IMR-90 (cell line): ENCODE measurements around the gene APC2. TPM values are rescaled to one million over a fixed set of nuclear protein-coding genes. Genes with fewer than 3 reads are reported as not detected.

Source experiments
- ATAC-seq: fragments of 200-7000 bp; cut with Tn5 transposase; 2 replicates; pipeline ENCODE4 v1.9.1; 2020; ENCODE audit warnings: low read depth, mild to moderate bottlenecking, moderate library complexity
- BruUV-seq: library from RNA; stranded (reverse); fragments of 400-500 nt; replicated peaks from 2 replicates; lab custom pipeline; 2021; lab: Mats Ljungman, UMichigan
- CTCF ChIA-PET: fragments of 300-600 bp; formaldehyde crosslinking; extraction: SDS; loops from one replicate; lab custom pipeline; 2021; ENCODE audit warnings: antibody characterized with exemption; lab: Yijun Ruan, JAX
- POLR2A ChIA-PET: fragments of 300-600 bp; sonication (Branson Sonifier 250); formaldehyde crosslinking; loops from one replicate; lab custom pipeline; 2022; ENCODE audit warnings: antibody characterized with exemption; ENCODE audit not compliant: unreplicated experiment; lab: Charles Lee
- DNase-seq: peaks from one replicate; pipeline ENCODE4 v3.0.0; 2013
- H2AFZ ChIP-seq: replicated peaks from 2 replicates; pipeline ENCODE3; 2013; ENCODE audit warnings: low read length, mild to moderate bottlenecking; ENCODE audit not compliant: poor library complexity
- H2AK5ac ChIP-seq: 2 replicates; pipeline ENCODE4 v1.6.1; 2013; ENCODE audit warnings: low read depth, low read length, inconsistent platforms
- H2AK9ac ChIP-seq: replicated peaks from 2 replicates; pipeline ENCODE3; 2013; ENCODE audit warnings: mild to moderate bottlenecking, low read depth, low read length, moderate library complexity; ENCODE audit not compliant: poor library complexity
- H2BK120ac ChIP-seq: 2 replicates; pipeline ENCODE4 v1.6.1; 2013; ENCODE audit warnings: low read depth, low read length, inconsistent platforms
- H2BK15ac ChIP-seq: 3 replicates; pipeline ENCODE4 v1.6.1; 2013; ENCODE audit warnings: low read depth, low read length, inconsistent platforms
- H2BK20ac ChIP-seq: 2 replicates; pipeline ENCODE4 v1.6.1; 2013; ENCODE audit warnings: low read depth, mild to moderate bottlenecking, inconsistent platforms, low read length, moderate library complexity
- H2BK5ac ChIP-seq: 2 replicates; pipeline ENCODE4 v1.6.1; 2013; ENCODE audit warnings: mild to moderate bottlenecking, low read depth, low read length, inconsistent platforms; ENCODE audit not compliant: poor library complexity, severe bottlenecking
- H3K14ac ChIP-seq: replicated peaks from 2 replicates; pipeline ENCODE4 v1.6.1; 2013; ENCODE audit warnings: low read depth, low read length, inconsistent platforms
- H3K18ac ChIP-seq: 2 replicates; pipeline ENCODE4 v1.6.1; 2013; ENCODE audit warnings: low read depth, low read length, control low read depth
- H3K23ac ChIP-seq: 2 replicates; pipeline ENCODE4 v1.6.1; 2013; ENCODE audit warnings: low read depth, low read length, inconsistent platforms
- H3K27ac ChIP-seq: 2 replicates; pipeline ENCODE4 v1.5.1; 2013; ENCODE audit warnings: mild to moderate bottlenecking, control low read depth, low read length; ENCODE audit not compliant: insufficient read depth
- H3K27me3 ChIP-seq: 2 replicates; pipeline ENCODE4 v1.6.1; 2013; ENCODE audit warnings: low read length; ENCODE audit not compliant: control insufficient read depth, insufficient read depth
- H3K36me3 ChIP-seq: 2 replicates; pipeline ENCODE4 v1.6.1; 2013; ENCODE audit warnings: low read length, mixed read lengths; ENCODE audit not compliant: control insufficient read depth, insufficient read depth
- H3K4ac ChIP-seq: 2 replicates; pipeline ENCODE4 v1.6.1; 2013; ENCODE audit warnings: low read depth, low read length, inconsistent platforms
- H3K4me1 ChIP-seq: 2 replicates; pipeline ENCODE4 v1.6.1; 2013; ENCODE audit warnings: low read length, mixed read lengths; ENCODE audit not compliant: control insufficient read depth, insufficient read depth
- H3K4me2 ChIP-seq: 2 replicates; pipeline ENCODE4 v1.6.1; 2013; ENCODE audit warnings: low read depth, mild to moderate bottlenecking, control low read depth, low read length, moderate library complexity
- H3K4me3 ChIP-seq: 2 replicates; pipeline ENCODE4 v1.5.1; 2013; ENCODE audit warnings: low read depth, mild to moderate bottlenecking, control low read depth, low read length, moderate library complexity; ENCODE audit not compliant: insufficient read depth
- H3K56ac ChIP-seq: 2 replicates; pipeline ENCODE4 v1.6.1; 2013; ENCODE audit warnings: low read length, inconsistent platforms; ENCODE audit not compliant: insufficient read depth; ENCODE audit errors: extremely low read depth
- H3K79me1 ChIP-seq, 2 experiments: 2 replicates each; pipeline ENCODE4 v1.6.1; 2013; ENCODE audit warnings: low read length in 2 of 2, inconsistent platforms in 1 of 2, low read depth in 1 of 2
- H3K9ac ChIP-seq: 2 replicates; pipeline ENCODE4 v1.6.1; 2013; ENCODE audit warnings: low read depth, low read length, control low read depth
- H3K9me1 ChIP-seq: 2 replicates; pipeline ENCODE4 v1.6.1; 2013; ENCODE audit warnings: low read length, inconsistent platforms; ENCODE audit not compliant: insufficient read depth
- H3K9me3 ChIP-seq: 2 replicates; pipeline ENCODE4 v1.6.1; 2013; ENCODE audit warnings: low read length; ENCODE audit not compliant: control insufficient read depth, insufficient read depth
- H4K20me1 ChIP-seq: 2 replicates; pipeline ENCODE4 v1.6.1; 2013; ENCODE audit warnings: low read length, inconsistent platforms; ENCODE audit not compliant: insufficient read depth
- H4K5ac ChIP-seq: 2 replicates; pipeline ENCODE4 v1.6.1; 2013; ENCODE audit warnings: mild to moderate bottlenecking, low read depth, low read length, control low read depth
- H4K8ac ChIP-seq, 2 experiments: 2 replicates each; pipeline ENCODE4 v1.6.1; 2013; ENCODE audit warnings: low read depth in 2 of 2, low read length in 2 of 2, control low read depth in 1 of 2, inconsistent platforms in 1 of 2
- H4K91ac ChIP-seq: 2 replicates; pipeline ENCODE4 v1.6.1; 2013; ENCODE audit warnings: low read depth, low read length, inconsistent platforms; ENCODE audit not compliant: insufficient read depth
- BHLHE40 ChIP-seq: fragments of 150-350 bp; IDR thresholded peaks from 2 replicates; pipeline ENCODE4 v1.6.1; 2016; ENCODE audit warnings: mild to moderate bottlenecking, low read depth, low read length
- CEBPB ChIP-seq: IDR thresholded peaks from 2 replicates; pipeline ENCODE4 v1.6.1; 2012; ENCODE audit warnings: low read depth, low read length, improper control_type of control experiment
- CHD1 ChIP-seq: IDR thresholded peaks from 2 replicates; pipeline ENCODE4 v1.6.1; 2012; ENCODE audit warnings: low read depth, low read length, improper control_type of control experiment
- FOS ChIP-seq: fragments of 150-350 bp; IDR thresholded peaks from 2 replicates; pipeline ENCODE4 v1.6.1; 2016; ENCODE audit warnings: low read depth, low read length
- MAFK ChIP-seq: IDR thresholded peaks from 2 replicates; pipeline ENCODE4 v1.6.1; 2012; ENCODE audit warnings: low read depth, low read length, improper control_type of control experiment
- MXI1 ChIP-seq: IDR thresholded peaks from 2 replicates; pipeline ENCODE4 v1.6.1; 2012; ENCODE audit warnings: low read depth, mild to moderate bottlenecking, low read length, moderate library complexity, borderline replicate concordance
- NFE2L2 ChIP-seq: fragments of 150-350 bp; IDR thresholded peaks from 2 replicates; pipeline ENCODE4 v1.6.1; 2016; ENCODE audit warnings: low read depth, mild to moderate bottlenecking, low read length
- POLR2A ChIP-seq: IDR thresholded peaks from 2 replicates; pipeline ENCODE4 v1.6.1; 2012; ENCODE audit warnings: mild to moderate bottlenecking, low read depth, low read length
- RAD21 ChIP-seq: IDR thresholded peaks from 2 replicates; pipeline ENCODE4 v1.6.1; 2012; ENCODE audit warnings: low read length, improper control_type of control experiment
- RCOR1 ChIP-seq: IDR thresholded peaks from 2 replicates; pipeline ENCODE4 v1.6.1; 2012; ENCODE audit warnings: mild to moderate bottlenecking, low read length, improper control_type of control experiment; ENCODE audit not compliant: insufficient replicate concordance
- SMC3 ChIP-seq: fragments of 150-350 bp; IDR thresholded peaks from 2 replicates; pipeline ENCODE4 v1.6.1; 2016; ENCODE audit warnings: low read depth, mild to moderate bottlenecking, antibody characterized with exemption, low read length, moderate library complexity
- USF2 ChIP-seq: fragments of 150-350 bp; IDR thresholded peaks from 2 replicates; pipeline ENCODE4 v1.6.1; 2017; ENCODE audit warnings: mild to moderate bottlenecking, antibody characterized with exemption, low read length, low read depth
- WGBS, 2 experiments: methylation state at CpG; one replicate each; pipeline versions ENCODE4 v1.1.5 to v1.1.7; 2013; ENCODE audit warnings: missing lambda C conversion rate in 2 of 2; ENCODE audit not compliant: insufficient read length in 1 of 2; ENCODE audit errors: extremely low coverage in 2 of 2; 5-methylcytosine and 5-hydroxymethylcytosine counted together
- dilution Hi-C: fragments of 300-500 bp; cut with HindIII; formaldehyde crosslinking; loops from one replicate; pipeline ENCODE4 v1.14.3; 2018; ENCODE audit warnings: low sequenced_read_pairs; ENCODE audit not compliant: unreplicated experiment
- in situ Hi-C: fragments of 300-500 bp; cut with MboI; formaldehyde crosslinking; loops from 3 replicates; pipeline ENCODE4 v1.14.3; 2019; ENCODE audit warnings: low sequenced_read_pairs, inconsistent platforms, mixed read lengths
- intact Hi-C: fragments of 100-400 bp; cut with micrococcal nuclease; formaldehyde crosslinking; loops from 2 replicates; pipeline ENCODE4 v1.10.0; 2022
- polyA plus RNA-seq, 3 experiments: library from polyadenylated mRNA; depleted of rRNA; stranded (reverse); fragments of >200 nt; gene quantifications; 2 replicates each; pipeline ENCODE4 v1.2.3, GENCODE V29; 2012; ENCODE audit warnings: low replicate concordance in 1 of 3
- total RNA-seq: library from RNA; depleted of rRNA; stranded (reverse); fragments of >200 nt; gene quantifications from 2 replicates; pipeline ENCODE4 v1.2.3, GENCODE V29; 2012
- TF ChIP-seq, protein P1 (sequence below): conservative IDR thresholded peaks from 2 replicates; pipeline ENCODE4 v1.5.1; 2012; ENCODE audit warnings: mild to moderate bottlenecking, low read depth, low read length, improper control_type of control experiment

The APC2 gene
- total and polyA plus RNA-seq, 2 of the 4 experiments (the other 2 are of a cell fraction), result 0.36 to 0.41 TPM

DNA sequence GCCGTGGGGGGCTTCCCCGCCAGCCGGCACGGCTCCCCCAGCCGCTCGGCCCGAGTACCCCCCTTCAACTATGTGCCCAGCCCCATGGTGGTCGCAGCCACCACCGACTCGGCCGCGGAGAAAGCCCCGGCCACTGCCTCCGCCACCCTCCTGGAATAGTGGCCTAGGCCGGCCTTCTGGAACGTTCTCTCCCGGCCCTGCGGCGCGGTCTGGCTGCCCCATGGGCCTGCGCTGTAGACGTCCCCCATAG lies 20.1 kb downstream of the APC2 start:
- Histone ChIP-seq H3K27me3 (peaks cover 69% of the 10 kb centered on the region), H2AFZ (no peak overlapping the region), H4K91ac (no peak overlapping the region), H3K79me1 (peaks cover 0 to 21% of the 10 kb centered on the region in 2 experiments; a peak in 1 of 4 replicates), H3K14ac (no peak overlapping the region), H4K20me1 (peaks cover 91% of the 10 kb centered on the region), H3K18ac (no peak overlapping the region), H4K5ac (no peak overlapping the region), H2BK5ac (no peak overlapping the region), H2AK9ac (no peak overlapping the region), H2BK15ac (no peak overlapping the region), H3K23ac (no peak overlapping the region), H3K56ac (no peak overlapping the region), H2AK5ac (no peak overlapping the region), H3K9ac (no peak overlapping the region), H3K4ac (no peak overlapping the region), H3K36me3 (no peaks in the 10 kb centered on the region; the same call in 1 of the 2 replicates), H3K9me3 (no peaks in the 10 kb centered on the region; the same call in 1 of the 2 replicates), H3K9me1 (no peaks in the 10 kb centered on the region), H2BK120ac (no peak overlapping the region), H3K4me1 (peaks cover 21% of the 10 kb centered on the region), H4K8ac (no peak overlapping the region), H2BK20ac (no peak overlapping the region), H3K4me3 (no peak overlapping the region), H3K27ac (no peak overlapping the region), H3K4me2 (peak overlapping the region; percentile 75; the same call in 1 of the 2 replicates)
- ATAC-seq (peak; percentile 2; the same call in 1 of the 2 replicates), DNase-seq (no peak)
- no peak for TF ChIP-seq RAD21
- no peak for TF ChIP-seq SMC3
- TF ChIP-seq FOS, result no peak
- no peak for TF ChIP-seq NFE2L2
- TF ChIP-seq CHD1, result no peak
- TF ChIP-seq RCOR1, result no peak
- no peak for TF ChIP-seq POLR2A
- no peak for TF ChIP-seq MXI1
- TF ChIP-seq, protein P1, sequence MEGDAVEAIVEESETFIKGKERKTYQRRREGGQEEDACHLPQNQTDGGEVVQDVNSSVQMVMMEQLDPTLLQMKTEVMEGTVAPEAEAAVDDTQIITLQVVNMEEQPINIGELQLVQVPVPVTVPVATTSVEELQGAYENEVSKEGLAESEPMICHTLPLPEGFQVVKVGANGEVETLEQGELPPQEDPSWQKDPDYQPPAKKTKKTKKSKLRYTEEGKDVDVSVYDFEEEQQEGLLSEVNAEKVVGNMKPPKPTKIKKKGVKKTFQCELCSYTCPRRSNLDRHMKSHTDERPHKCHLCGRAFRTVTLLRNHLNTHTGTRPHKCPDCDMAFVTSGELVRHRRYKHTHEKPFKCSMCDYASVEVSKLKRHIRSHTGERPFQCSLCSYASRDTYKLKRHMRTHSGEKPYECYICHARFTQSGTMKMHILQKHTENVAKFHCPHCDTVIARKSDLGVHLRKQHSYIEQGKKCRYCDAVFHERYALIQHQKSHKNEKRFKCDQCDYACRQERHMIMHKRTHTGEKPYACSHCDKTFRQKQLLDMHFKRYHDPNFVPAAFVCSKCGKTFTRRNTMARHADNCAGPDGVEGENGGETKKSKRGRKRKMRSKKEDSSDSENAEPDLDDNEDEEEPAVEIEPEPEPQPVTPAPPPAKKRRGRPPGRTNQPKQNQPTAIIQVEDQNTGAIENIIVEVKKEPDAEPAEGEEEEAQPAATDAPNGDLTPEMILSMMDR, result no peak
- no peak for TF ChIP-seq CEBPB
- no peak for TF ChIP-seq BHLHE40
- TF ChIP-seq USF2, result no peak
- no peak for TF ChIP-seq MAFK
- in situ Hi-C loops, result no loop called here
- CTCF ChIA-PET, result no interaction called here
- POLR2A ChIA-PET, result no interaction called here
- no TSS peak for BruUV-seq
- dilution Hi-C loops, result no loop called here
- 13% methylated on average over 9 of the region's 22 CpGs; no CpG with 5 or more reads in 1 of the 2 experiments for WGBS, 2 experiments
- intact Hi-C loops, result no loop called here
